ENCODE data around the gene LZTS3.
"Not testable (repeated sequence)": the region's sequence is repeated elsewhere in the genome, so short reads cannot be mapped to it uniquely, and the experiment has no call there.

LZTS3 gene

DNA sequence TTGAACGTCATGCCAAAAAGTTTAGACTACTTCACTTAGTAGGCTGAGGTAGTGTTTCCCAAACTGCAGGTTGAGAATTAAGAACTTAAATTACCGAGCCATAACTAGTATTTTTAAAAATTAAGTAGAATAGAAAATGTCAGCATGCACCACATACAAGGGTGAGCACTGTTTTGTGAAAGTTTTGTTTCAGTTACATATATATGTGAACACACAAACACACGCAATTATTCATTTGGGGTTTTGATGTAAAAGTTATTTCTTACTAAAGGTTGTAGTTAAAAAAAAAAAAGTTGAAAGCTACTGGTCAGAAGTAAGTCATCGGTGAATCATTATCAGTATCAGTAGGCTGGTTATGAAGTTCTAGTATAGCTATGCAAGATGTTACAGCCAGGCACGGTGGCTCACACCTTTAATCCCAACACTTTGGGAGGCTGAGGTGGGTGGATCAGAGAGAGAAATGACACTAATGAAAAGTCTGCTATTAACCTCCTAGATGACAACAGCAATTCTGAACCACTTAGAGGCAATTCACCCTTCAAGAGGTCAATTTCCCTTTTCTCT lies 37.8 kb downstream of the LZTS3 start:
- no peak for DNase-seq (ENCODE audit: low spot score)

- no peak for DNase-seq (ENCODE audit: low spot score)
These were observed 39.2 kb downstream of the LZTS3 start for GRCh38 chr20:3134151-3134550.

GRCh38 chr20:3133155-3133554 lies 40.2 kb downstream of the LZTS3 start:
- no peak for DNase-seq (ENCODE audit: low spot score)

GRCh38 chr20:3130051-3130600 lies 43.2 kb downstream of the LZTS3 start:
- DNase-seq (ENCODE audit: low spot score) = no peak

DNA sequence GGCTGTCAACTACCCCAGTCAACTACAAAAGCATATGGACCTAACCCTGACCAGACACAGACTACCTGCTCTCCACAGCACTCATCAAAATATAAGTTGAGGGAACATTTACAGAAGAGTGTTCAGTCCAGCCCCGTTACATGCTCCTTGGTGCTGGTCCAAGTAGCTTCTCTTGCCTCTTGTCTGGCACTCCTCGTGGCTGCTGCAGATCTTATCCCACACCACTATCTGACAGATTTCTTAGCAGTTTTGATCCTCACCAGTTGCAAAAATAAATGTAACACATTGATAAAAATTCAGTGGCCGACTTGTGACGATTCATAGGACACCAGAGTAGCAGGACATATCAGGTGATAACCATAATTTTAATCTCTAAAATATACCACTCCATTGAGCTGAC lies 44.3 kb downstream of the LZTS3 start:
- DNase-seq (ENCODE audit: low spot score) = no peak

- DNase-seq (ENCODE audit: low spot score) = no peak
These were observed 44.9 kb downstream of the LZTS3 start for GRCh38 chr20:3128275-3128984.

- no peak for DNase-seq (ENCODE audit: low spot score)
These were observed 46.9 kb downstream of the LZTS3 start for GRCh38 chr20:3126527-3126859.

DNA sequence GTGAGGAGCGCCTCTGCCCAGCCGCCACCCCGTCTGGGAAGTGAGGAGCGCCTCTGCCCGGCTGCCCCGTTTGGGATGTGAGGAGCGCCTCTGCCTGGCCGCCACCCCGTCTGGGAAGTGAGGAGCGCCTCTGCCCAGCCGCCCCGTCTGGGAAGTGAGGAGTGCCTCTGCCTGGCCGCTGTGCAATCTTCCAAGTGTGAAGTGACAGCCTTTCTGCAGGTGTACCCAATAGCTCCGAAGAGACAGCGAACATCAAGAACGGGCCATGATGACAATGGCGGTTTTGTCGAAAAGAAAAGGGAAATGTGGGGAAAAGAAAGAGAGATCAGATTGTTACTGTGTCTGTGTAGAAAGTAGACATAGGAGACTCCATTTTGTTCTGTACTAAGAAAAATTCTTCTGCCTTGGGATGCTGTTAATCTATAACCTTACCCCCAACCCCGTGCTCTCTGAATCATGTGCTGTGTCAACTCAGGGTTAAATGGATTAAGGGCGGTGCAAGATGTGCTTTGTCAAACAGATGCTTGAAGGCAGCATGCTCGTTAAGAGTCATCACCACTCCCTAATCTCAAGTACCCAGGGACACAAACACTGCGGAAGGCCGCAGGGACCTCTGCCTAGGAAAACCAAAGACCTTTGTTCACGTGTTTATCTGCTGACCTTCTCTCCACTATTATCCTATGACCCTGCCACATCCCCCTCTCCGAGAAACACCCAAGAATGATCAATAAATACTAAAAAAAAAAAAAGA lies 47.4 kb downstream of the LZTS3 start:
- DNase-seq (ENCODE audit: low spot score) = not testable (repeated sequence)

DNA sequence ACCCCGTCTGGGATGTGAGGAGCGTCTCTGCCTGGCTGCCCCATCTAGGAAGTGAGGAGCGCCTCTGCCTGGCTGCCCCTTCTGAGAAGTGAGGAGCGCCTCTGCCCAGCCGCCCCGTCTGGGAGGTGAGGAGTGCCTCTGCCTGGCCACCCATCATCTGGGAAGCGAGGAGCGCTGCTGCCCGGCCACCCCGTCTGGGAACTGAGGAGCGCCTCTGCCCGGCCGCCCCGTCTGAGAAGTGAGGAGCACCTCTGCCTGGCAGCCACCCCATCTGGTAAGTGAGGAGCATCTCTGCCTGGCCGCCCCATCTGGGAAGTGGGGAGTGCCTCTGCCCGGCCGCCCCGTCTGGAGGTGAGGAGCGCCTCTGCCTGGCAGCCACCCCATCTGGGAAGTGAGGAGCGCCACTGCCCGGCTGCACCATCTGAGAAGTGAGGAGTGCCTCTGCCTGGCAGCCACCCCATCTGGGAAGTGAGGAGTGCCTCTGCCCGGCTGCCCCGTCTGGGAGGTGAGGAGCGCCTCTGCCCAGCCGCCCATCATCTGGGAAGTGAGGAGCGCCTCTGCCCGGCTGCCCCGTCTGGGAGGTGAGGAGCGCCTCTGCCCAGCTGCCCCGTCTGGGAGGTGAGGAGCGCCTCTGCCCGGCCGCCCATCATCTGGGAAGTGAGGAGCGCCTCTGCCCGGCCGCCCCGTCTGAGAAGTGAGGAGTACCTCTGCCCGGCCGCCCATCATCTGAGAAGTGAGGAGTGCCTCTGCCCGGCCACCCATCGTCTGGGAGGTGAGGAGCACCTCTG lies 48.4 kb downstream of the LZTS3 start:
- DNase-seq (ENCODE audit: low spot score) = not testable (repeated sequence)

DNA sequence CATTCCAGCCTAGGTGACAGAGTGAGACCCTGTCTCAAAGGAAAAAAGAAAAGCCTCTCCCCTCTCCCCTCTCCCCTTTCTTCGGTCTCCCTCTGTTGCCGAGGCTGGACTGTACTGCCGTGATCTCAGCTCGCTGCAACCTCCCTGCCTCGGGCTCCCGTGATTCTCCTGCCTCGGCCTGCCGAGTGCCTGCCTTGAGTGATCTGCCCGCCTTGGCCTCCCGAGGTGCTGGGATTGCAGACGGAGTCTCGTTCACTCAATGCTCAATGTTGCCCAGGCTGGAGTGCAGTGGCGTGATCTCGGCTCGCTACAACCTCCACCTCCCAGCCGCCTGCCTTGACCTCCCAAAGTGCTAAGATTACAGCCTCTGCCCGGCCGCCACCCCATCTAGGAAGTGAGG lies 49.2 kb downstream of the LZTS3 start:
- not testable (repeated sequence) for DNase-seq (ENCODE audit: low spot score)

- DNase-seq (ENCODE audit: low spot score) = no peak
These were observed 49.8 kb downstream of the LZTS3 start for GRCh38 chr20:3123542-3123941.

GRCh38 chr20:3121955-3122610 lies 51.3 kb downstream of the LZTS3 start:
- no peak for DNase-seq (ENCODE audit: low spot score)

DNA sequence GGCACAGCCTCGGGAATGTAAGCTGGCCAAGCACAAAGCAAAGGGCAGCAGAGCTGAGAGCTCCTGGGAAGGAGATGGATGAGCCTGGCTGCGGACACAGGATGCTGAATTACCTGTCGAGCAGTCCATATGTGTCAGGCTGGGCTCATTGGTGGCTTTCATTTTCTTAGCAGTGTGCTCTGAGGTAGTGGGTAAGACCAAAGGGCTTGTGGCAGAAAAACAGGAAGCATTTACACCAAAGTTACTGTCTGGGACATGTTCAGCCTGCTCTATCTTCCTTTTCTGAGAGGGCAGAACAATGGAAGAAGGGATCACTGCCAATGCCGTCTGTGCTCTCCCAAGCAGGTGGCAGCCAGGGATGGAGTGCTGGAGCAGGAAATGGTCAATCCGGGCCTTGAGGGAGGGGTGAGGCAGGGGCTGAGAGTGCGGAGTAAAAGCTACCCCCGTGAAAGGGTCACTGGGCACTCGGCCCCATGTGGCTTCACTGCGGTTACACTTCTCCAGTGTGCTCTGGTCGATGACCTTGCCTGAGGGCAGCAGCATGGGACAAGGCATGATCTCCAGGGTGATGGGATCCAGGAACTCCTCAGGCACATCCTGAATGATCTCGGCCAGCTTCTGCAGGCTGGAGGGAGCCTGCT lies 52.0 kb downstream of the LZTS3 start:
- DNase-seq (ENCODE audit: low spot score) = no peak

DNA sequence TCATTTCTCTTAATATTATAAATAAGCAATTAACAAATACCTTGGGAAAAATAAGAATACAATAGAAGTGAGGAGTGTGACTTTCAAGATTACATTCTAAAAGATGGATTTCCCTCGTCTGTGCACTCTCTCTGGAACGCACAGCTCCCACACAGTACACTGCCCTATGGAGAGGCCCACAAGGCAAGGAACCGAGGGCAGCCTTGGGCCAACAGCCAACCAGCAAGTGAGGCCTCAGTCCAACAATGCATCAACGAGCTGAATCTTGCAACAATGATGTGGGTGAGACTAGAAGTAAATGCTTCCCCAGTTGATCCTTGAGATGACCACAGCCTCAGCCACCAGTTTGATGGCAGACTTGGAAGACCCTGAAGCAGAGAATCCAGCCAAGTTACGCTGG lies 54.3 kb downstream of the LZTS3 start:
- DNase-seq (ENCODE audit: low spot score) = no peak

DNA sequence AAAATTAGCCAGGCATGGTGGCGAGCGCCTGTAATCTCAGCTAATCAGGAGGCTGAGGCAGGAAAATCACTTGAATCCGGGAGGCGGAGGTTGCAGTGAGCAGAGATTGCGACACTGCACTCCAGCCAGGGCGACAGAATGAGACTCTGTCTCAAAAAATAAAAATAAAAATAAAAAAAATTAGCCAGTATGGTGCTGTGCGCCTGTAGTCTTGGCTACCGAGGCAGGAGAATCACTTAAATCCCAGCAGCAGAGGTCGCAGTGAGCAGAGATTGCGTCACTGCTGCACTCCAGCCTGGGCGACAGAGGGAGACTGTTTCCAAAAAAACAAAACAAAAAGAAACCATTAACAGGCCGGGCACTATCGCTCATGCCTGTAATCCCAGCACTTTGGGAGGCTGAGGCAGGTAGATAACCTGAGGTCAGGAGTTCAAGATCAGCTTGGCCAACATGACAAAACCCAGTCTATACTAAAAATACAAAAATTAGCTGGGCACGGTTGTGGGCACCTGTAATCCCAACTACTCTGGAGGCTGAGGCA lies 55.4 kb downstream of the LZTS3 start:
- peak; percentile 37 for DNase-seq (ENCODE audit: low spot score)

DNA sequence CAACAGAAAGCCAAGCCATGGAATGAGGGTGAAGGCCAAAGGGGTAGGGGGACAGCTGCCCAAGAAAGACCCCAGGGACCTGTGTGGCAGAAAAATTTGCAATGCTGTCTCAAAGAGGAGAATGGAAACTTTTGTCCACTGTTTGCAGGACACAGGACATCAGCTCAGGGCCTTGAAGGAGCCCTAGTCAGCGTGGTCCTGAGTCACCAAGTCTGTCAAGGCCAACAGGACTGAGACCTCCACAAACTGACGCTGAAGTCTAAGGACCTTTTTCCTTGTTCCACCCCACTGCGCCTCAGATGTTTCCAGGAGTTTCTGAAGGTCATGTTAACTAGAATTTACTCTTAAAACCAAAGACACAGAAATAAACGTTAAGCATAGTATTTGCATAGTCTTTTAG lies 57.0 kb downstream of the LZTS3 start:
- no peak for DNase-seq (ENCODE audit: low spot score)

DNA sequence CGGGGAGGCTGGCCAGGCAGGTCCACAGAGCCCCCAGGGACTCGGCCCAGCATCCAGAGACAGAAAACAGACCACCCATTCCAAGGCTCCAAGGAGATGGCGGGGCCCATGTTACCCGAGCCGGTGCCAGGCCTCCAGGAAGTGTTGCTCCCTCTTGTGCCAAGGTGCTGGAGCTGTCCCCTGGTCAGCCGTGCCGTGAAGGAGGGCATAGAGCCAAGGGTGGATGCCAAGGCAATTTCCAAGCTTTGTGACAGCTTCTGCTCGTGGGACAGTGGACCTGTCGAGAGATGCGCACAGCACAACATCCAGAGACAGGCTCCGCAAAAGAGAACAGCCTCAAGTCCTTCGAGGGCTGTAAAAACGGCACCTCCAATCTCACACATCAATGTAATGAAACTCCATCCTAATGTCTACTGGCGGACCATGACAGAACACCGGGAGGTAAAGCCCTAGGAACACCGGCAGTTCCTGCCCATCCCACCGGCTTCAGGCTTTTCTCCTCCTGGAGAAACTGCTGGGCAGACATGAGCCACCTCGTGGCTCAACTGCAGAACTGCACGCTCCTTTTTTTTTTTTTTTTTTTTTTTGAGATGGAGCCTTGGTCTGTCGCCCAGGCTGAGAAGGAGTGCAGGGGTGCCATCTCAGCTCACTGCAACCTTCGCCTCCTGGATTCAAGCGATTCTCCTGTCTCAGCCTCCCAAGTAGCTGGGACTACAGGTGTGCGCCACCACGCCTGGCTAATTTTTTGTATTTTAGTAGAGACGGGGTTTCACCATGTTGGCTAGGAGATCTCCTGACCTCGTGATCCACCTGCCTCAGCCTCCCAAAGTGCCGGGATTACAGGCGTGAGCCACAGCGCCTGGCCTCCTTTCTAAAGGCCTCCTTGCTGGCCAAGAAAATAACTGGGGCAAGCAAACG lies 57.9 kb downstream of the LZTS3 start:
- peak; percentile 16 for DNase-seq (ENCODE audit: low spot score)

Measured in activated CD4-positive, alpha-beta T cell treated with anti-CD3 and anti-CD28 coated beads, Interleukin-2, Interleukin-4, amounts not matched to agents 100 ng/mL and 50 ng/mL, durations not matched to agents 16 hours and 8 hours (primary cell).